Measurements from ENCODE around the gene HTT-AS.
A peak's percentile ranks its signal among the peaks of the same experiment; 100 is the strongest.

The HTT-AS gene

DNA sequence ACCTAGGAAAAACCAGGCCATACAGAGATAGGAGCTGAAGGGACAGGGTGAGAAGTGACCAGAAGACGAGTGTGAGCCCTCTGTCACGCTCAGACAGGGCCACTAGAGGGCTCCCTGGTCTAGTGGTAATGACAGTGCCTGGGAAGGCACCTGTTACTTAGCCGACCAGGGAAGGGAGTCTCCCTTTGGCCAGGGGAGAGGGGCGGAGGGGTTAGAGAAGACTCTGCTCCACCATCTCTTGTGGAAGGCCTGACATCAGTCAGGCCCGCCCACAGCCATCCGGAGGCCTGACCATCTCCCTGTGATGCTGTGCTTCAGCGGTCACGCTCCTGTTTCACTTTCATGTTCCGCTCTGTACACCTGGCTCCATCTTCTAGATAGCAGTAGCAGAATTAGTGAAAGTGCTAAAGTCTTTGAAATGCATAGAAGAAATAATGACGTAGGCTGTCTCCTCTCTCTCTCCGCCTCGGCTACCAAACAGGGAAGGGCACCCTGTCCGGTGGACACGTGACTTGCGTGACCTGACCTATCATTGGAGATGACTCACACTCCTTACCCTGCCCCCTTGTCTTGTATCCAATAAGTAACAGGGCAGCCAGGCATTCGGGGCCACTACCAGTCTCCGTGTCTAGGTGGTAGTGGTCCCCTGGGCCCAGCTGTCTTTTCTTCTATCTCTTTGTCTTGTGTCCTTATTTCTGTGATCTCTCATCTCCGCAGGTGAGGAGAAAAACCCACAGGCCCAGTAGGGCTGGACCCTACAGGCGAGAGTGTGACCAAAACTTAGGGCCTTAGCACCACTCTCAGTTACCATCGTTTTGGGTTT, 26.7 kb downstream of the HTT-AS start:
- TF ChIP-seq, protein P1, sequence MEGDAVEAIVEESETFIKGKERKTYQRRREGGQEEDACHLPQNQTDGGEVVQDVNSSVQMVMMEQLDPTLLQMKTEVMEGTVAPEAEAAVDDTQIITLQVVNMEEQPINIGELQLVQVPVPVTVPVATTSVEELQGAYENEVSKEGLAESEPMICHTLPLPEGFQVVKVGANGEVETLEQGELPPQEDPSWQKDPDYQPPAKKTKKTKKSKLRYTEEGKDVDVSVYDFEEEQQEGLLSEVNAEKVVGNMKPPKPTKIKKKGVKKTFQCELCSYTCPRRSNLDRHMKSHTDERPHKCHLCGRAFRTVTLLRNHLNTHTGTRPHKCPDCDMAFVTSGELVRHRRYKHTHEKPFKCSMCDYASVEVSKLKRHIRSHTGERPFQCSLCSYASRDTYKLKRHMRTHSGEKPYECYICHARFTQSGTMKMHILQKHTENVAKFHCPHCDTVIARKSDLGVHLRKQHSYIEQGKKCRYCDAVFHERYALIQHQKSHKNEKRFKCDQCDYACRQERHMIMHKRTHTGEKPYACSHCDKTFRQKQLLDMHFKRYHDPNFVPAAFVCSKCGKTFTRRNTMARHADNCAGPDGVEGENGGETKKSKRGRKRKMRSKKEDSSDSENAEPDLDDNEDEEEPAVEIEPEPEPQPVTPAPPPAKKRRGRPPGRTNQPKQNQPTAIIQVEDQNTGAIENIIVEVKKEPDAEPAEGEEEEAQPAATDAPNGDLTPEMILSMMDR (IDR thresholded peaks at IDR 0.05) = peak; percentile 76
- Histone ChIP-seq H3K9me3 (no peaks in the 10 kb centered on the region), H3K27me3 (no peaks in the 10 kb centered on the region), H3K4me3 (ENCODE audit: low read depth in 1 of 2, low read length in 1 of 2) (peak overlapping the region; percentile 22 to 25), H3K4me1 (ENCODE audit: control insufficient read depth in 1 of 2, insufficient read depth in 1 of 2, low read depth in 1 of 2, low read length in 1 of 2) (peaks cover 28 to 42% of the 10 kb centered on the region in 2 experiments), H3K27ac (peak overlapping the region; percentile 43), H3K36me3 (no peaks in the 10 kb centered on the region)

DNA sequence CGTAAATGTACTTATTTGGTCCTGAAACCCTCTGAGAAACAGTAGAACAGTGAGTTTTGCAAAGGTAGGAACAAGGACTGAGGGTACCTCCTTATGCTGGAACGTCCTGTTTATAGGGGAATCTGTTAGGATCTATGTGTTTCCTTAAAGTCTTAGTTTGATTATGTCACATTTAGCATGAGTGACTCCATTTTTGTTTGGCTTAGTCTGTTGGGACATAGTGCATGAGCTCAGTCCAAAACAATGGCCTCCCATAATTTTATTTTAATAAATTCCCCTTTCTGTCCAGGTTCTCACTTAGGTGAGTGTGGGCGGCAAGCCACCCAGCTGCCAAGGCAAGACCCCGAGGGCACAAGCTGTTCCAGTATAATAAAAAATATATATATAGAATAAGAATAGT, 27.7 kb downstream of the HTT-AS start:
- Histone ChIP-seq H3K4me1 (ENCODE audit: control insufficient read depth in 1 of 2, insufficient read depth in 1 of 2, low read depth in 1 of 2, low read length in 1 of 2) (peaks cover 39 to 52% of the 10 kb centered on the region in 2 experiments), H3K36me3 (no peaks in the 10 kb centered on the region), H3K9me3 (no peaks in the 10 kb centered on the region), H3K4me3 (ENCODE audit: low read depth in 1 of 2, low read length in 1 of 2) (peak overlapping the region in 1 of 2 experiments; percentile 34), H3K27me3 (no peaks in the 10 kb centered on the region), H3K27ac (peak overlapping the region; percentile 83)
- TF ChIP-seq, protein P1 (IDR thresholded peaks at IDR 0.05) = no peak

DNA sequence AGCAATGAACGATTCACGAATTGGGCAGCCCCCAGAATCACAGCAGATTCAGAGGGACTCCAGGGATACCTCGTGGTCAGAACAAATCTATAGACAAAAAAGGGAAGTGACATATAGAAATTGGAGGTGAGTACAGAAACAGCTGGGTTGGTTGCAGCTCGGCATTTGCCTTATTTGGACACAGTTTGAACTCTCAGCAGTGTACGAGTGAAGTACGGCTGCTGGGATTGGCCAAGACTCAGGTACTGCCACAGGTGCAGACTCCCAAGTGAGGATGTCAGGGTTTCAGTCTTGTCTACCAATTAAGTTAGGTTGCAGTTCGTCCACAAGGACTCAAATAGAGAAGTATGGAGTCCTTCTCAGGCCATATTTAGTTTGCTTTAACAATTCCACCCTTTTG, 28.2 kb downstream of the HTT-AS start:
- H3K36me3 ChIP-seq = no peaks in the 10 kb centered on the region
- TF ChIP-seq, protein P1 (IDR thresholded peaks at IDR 0.05) = no peak
- no peaks in the 10 kb centered on the region for H3K27me3 ChIP-seq
- H3K4me1 ChIP-seq (ENCODE audit: control insufficient read depth in 1 of 2, insufficient read depth in 1 of 2, low read depth in 1 of 2, low read length in 1 of 2) = peaks cover 43 to 57% of the 10 kb centered on the region in 2 experiments
- peak overlapping the region in 1 of 2 experiments; percentile 34 for H3K4me3 ChIP-seq (ENCODE audit: low read depth in 1 of 2, low read length in 1 of 2)
- no peaks in the 10 kb centered on the region for H3K9me3 ChIP-seq
- peak overlapping the region; percentile 83 for H3K27ac ChIP-seq

DNA sequence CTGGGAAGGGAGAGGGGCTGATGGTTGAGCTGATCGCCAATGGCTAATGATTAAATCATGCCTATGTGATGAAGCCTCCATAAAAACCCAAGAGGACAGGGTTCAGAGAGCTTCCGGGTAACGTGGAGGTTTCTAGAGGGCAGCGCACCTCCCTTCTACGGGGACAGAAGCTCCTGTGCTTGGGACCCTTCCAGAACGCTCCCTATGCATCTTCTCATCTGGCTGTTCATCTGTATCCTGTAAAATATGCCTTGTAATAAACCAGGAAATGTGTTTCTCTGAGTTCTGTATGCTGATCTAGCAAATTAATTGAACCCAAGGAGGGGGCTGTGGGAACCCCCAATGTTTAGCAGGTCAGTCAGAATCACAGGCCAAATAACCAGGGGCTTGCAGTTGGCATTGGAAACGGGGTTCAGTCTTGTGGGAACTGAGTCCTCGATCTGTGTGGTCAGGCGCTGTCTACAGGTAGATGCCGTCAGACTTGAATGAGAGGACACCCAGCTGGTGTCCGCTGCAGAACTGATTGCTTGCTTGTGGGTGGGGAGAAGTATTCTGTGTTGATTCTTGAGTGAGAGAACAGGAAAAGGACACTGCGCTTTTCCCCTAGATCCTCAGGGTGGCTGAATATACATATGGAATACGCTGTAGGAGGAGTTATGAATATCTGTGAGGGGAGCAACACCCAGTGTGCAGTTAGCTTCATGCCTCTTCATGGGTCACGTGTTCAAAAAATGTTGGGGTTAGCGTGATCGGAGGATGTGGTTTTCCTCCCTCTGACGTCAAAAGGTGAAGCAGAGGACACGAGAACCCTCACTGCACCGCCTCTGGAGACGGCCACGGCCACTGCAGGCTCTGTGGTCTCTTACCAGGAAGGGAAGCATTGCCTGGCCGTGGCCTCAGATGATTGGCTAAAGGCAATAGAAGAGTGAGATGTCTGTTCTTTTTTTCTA, 29.2 kb downstream of the HTT-AS start:
- peak overlapping the region in 1 of 2 experiments; percentile 34 for H3K4me3 ChIP-seq (ENCODE audit: low read depth in 1 of 2, low read length in 1 of 2)
- H3K27ac ChIP-seq = peak overlapping the region; percentile 83
- H3K9me3 ChIP-seq = no peaks in the 10 kb centered on the region
- H3K4me1 ChIP-seq (ENCODE audit: control insufficient read depth in 1 of 2, insufficient read depth in 1 of 2, low read depth in 1 of 2, low read length in 1 of 2) = peaks cover 44 to 63% of the 10 kb centered on the region in 2 experiments
- H3K36me3 ChIP-seq = no peaks in the 10 kb centered on the region
- TF ChIP-seq, protein P1 (IDR thresholded peaks at IDR 0.05) = peak; percentile 85
- no peaks in the 10 kb centered on the region for H3K27me3 ChIP-seq

DNA sequence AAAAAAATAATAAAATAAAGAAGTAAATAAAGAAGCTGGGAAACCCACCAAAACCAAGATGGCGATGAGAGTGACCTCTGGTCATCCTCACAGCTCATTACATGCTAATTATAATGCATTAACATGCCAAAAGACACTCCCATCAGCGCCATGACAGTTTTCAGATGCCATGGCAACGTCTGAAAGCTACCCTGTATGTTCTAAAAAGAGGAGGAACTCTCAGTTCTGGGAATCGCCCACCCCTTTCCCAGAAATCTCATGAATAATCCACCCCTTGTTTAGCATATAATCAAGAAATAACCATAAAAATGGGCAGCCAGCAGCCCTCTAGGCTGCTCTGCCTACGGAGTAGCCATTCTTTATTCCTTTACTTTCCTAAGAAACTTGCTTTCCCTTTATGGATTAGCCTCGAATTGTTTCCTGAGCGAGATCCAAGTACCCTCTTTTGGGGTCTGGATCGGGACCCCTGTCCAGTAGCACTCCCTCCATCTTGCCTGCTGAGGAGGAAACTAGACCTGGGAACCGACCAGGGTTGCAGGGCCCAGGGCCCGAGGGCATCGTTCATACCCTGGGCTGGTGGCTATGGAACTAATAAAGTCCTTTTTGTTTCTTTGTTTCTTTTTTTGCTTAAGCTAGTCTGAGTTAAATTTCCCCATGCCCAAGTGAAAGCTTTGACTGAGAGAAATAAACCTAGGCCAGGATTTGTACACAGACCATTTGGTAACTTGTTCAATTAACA, 30.9 kb downstream of the HTT-AS start:
- Histone ChIP-seq H3K36me3 (no peaks in the 10 kb centered on the region), H3K9me3 (no peaks in the 10 kb centered on the region), H3K27ac (no peak overlapping the region), H3K4me3 (ENCODE audit: low read depth in 1 of 2, low read length in 1 of 2) (no peak overlapping the region), H3K27me3 (no peaks in the 10 kb centered on the region), H3K4me1 (ENCODE audit: control insufficient read depth in 1 of 2, insufficient read depth in 1 of 2, low read depth in 1 of 2, low read length in 1 of 2) (peaks cover 45 to 64% of the 10 kb centered on the region in 2 experiments)
- TF ChIP-seq, protein P1 (IDR thresholded peaks at IDR 0.05) = no peak
